Measurements from ENCODE around the gene KRTAP20-3. TPM values are rescaled to one million over a fixed set of nuclear protein-coding genes. Genes with fewer than 3 reads are reported as not detected.

Gene KRTAP20-3
- total RNA-seq, 2 experiments from 2014 or later: not detected

DNA sequence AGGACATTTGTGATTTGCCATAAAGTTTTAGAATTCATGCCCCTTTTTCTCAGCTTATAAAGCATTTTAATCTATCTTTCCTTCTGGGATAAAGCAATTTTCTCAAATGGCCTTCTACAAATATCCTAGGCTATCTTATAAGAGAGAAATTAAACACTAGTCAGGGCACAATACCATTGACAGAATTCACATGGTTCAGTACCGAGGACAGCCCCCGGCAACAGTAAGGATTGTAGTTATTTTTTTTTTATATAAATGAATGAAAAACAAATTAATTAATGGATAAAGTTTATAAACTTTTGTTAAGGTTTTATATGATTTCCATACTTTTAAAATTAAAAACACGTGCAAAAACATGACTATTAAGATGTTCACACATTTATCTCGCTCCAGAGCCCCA, 14.6 kb upstream of the KRTAP20-3 start:
- Mint-ChIP-seq H3K27me3 (peaks cover 3% of the 10 kb centered on the region), H3K4me3 (no peak overlapping the region), H3K9me3 (peaks cover 3% of the 10 kb centered on the region), H3K27ac (no peak overlapping the region), H3K36me3 (ENCODE audit: low read depth) (no peaks in the 10 kb centered on the region), H3K4me1 (ENCODE audit: low read depth) (no peaks in the 10 kb centered on the region)
- H3K27ac ChIP-seq (ENCODE audit: low read depth in 1 of 2, low read length in 2 of 2): no peak overlapping the region
- H3K4me1 ChIP-seq (ENCODE audit: insufficient read depth, low read length): no peaks in the 10 kb centered on the region
- no peaks in the 10 kb centered on the region for H3K36me3 ChIP-seq (ENCODE audit: insufficient read depth, low read length)
- ChIA-PET CTCF (no interaction called here), POLR2A (no interaction called here)
- ATAC-seq (ENCODE audit: poor library complexity) (no peak), DNase-seq (no peak)
- intact Hi-C loops (cut with DNase I, micrococcal nuclease): no loop called here
- H3K27me3 ChIP-seq (ENCODE audit: control insufficient read depth in 1 of 2, insufficient read depth in 2 of 2, low read length in 2 of 2): no peaks in the 10 kb centered on the region
- H3K4me3 ChIP-seq (ENCODE audit: low read length): no peak overlapping the region
- TF ChIP-seq, protein P1, sequence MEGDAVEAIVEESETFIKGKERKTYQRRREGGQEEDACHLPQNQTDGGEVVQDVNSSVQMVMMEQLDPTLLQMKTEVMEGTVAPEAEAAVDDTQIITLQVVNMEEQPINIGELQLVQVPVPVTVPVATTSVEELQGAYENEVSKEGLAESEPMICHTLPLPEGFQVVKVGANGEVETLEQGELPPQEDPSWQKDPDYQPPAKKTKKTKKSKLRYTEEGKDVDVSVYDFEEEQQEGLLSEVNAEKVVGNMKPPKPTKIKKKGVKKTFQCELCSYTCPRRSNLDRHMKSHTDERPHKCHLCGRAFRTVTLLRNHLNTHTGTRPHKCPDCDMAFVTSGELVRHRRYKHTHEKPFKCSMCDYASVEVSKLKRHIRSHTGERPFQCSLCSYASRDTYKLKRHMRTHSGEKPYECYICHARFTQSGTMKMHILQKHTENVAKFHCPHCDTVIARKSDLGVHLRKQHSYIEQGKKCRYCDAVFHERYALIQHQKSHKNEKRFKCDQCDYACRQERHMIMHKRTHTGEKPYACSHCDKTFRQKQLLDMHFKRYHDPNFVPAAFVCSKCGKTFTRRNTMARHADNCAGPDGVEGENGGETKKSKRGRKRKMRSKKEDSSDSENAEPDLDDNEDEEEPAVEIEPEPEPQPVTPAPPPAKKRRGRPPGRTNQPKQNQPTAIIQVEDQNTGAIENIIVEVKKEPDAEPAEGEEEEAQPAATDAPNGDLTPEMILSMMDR (IDR thresholded peaks at IDR 0.05): no peak
- H3K9me3 ChIP-seq (ENCODE audit: control insufficient read depth in 1 of 2, insufficient read depth in 1 of 2, low read length in 2 of 2): peaks cover 0 to 4% of the 10 kb centered on the region in 2 experiments

DNA sequence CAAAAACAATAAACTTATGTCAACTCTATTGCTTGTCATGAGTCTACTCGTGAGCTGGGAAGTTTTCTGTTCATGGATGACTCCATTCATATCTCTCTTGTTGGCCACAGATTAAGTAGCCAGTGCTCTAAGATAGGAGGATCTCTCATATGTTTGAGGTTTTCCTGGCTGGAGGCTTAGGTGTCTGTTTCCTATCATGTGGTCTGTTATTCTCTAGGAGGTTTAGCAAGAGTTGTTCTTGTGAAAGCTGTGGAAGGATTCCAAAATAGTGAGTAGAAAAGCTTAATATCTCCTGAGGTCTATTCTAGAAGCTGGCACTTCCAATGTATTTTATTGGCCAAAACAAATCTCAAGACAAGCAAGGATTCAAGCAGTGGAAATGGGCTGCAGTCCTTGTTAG, 13.5 kb upstream of the KRTAP20-3 start:
- no peak overlapping the region for H3K27ac ChIP-seq (ENCODE audit: low read depth in 1 of 2, low read length in 2 of 2)
- TF ChIP-seq, protein P1 (IDR thresholded peaks at IDR 0.05): no peak
- no peak for DNase-seq
- Mint-ChIP-seq H3K9me3 (peaks cover 3% of the 10 kb centered on the region), H3K27me3 (no peaks in the 10 kb centered on the region), H3K4me3 (no peak overlapping the region), H3K27ac (no peak overlapping the region), H3K36me3 (ENCODE audit: low read depth) (no peaks in the 10 kb centered on the region), H3K4me1 (ENCODE audit: low read depth) (no peaks in the 10 kb centered on the region)
- H3K9me3 ChIP-seq (ENCODE audit: control insufficient read depth in 1 of 2, insufficient read depth in 1 of 2, low read length in 2 of 2): peaks cover 0 to 4% of the 10 kb centered on the region in 2 experiments
- H3K36me3 ChIP-seq (ENCODE audit: insufficient read depth, low read length): no peaks in the 10 kb centered on the region
- H3K4me3 ChIP-seq (ENCODE audit: low read length): no peak overlapping the region
- no peaks in the 10 kb centered on the region for H3K4me1 ChIP-seq (ENCODE audit: insufficient read depth, low read length)
- ChIA-PET POLR2A (no interaction called here), CTCF (no interaction called here)
- intact Hi-C loops (cut with DNase I, micrococcal nuclease): no loop called here
- no peak for ATAC-seq (ENCODE audit: poor library complexity)
- no peaks in the 10 kb centered on the region for H3K27me3 ChIP-seq (ENCODE audit: control insufficient read depth in 1 of 2, insufficient read depth in 2 of 2, low read length in 2 of 2)

DNA sequence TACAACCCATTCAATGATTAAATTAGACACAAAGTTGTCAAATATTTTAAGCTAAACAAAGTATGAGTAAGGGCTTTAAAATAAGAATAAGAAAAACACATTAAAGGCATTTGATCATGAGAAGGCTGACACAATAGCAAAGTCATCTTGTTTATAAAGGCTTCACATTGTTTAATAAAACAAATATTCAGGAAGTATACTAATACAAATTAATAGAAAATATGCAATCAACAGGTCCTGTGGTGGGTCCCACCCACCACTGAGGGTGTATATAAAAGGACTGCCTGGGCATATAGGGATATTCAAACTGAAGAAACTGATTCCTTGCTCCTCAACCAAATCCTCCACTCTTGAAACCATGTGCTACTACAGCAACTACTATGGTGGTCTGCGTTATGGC, 7.8 kb upstream of the KRTAP20-3 start, which contains the start of gene KRTAP20-2:
Gene KRTAP20-2 (plus strand): TSS at position 301 of the 400 bp plus-strand sequence. CDS start 58 bp downstream, at position 359.
- ChIA-PET CTCF (no interaction called here), POLR2A (no interaction called here)
- Histone ChIP-seq H3K36me3 (ENCODE audit: insufficient read depth, low read length) (no peaks in the 10 kb centered on the region), H3K27me3 (ENCODE audit: control insufficient read depth in 1 of 2, insufficient read depth in 2 of 2, low read length in 2 of 2) (no peaks in the 10 kb centered on the region), H3K9me3 (ENCODE audit: control insufficient read depth in 1 of 2, insufficient read depth in 1 of 2, low read length in 2 of 2) (no peaks in the 10 kb centered on the region), H3K4me1 (ENCODE audit: insufficient read depth, low read length) (no peaks in the 10 kb centered on the region), H3K27ac (ENCODE audit: low read depth in 1 of 2, low read length in 2 of 2) (no peak within 1 kb of the TSS), H3K4me3 (ENCODE audit: low read length) (no peak within 1 kb of the TSS)
- no peaks in the 10 kb centered on the region for H3K9me3 Mint-ChIP-seq
- intact Hi-C loops (cut with DNase I, micrococcal nuclease): no loop called here
- no peaks in the 10 kb centered on the region for H3K27me3 Mint-ChIP-seq
- no peak within 1 kb of the TSS for H3K4me3 Mint-ChIP-seq
- no peaks in the 10 kb centered on the region for H3K36me3 Mint-ChIP-seq (ENCODE audit: low read depth)
- DNase-seq (no peak), ATAC-seq (ENCODE audit: poor library complexity) (no peak)
- H3K4me1 Mint-ChIP-seq (ENCODE audit: low read depth): no peaks in the 10 kb centered on the region
- H3K27ac Mint-ChIP-seq: no peak within 1 kb of the TSS
- TF ChIP-seq, protein P1 (IDR thresholded peaks at IDR 0.05): no peak

Data from CD4-positive, alpha-beta T cell (primary cell).